Caki2 (cell line): ENCODE results near the gene STAT1. TPM values are rescaled to one million over a fixed set of nuclear protein-coding genes. Genes with fewer than 3 reads are reported as not detected.
A peak's percentile ranks its signal among the peaks of the same experiment; 100 is the strongest.

Source experiments
- DNase-seq: peaks from one replicate; pipeline ENCODE4 v3.0.0-alpha.2; 2015; ENCODE audit warnings: low read depth
- in situ Hi-C: cut with HindIII; loops from 2 replicates; pipeline ENCODE4 v1.10.0; 2016; ENCODE audit warnings: low sequenced_read_pairs, low pct_unique_long_range_greater_than_20kb, mixed read lengths
- total RNA-seq: library from RNA; depleted of rRNA; stranded (reverse); fragments of >200 nt; shearing (Covaris generic); gene quantifications from 2 replicates; pipeline ENCODE4 v1.2.3, GENCODE V29; 2014; ENCODE audit warnings: low replicate concordance; rRNA removed

STAT1 gene
- total RNA-seq = 365 and 377 TPM in 2 replicates

- DNase-seq = peak; percentile 94
- in situ Hi-C loops = no loop called here
Observed at GRCh38 chr2:191013932-191014652, at the start of gene STAT1. Gene STAT1, minus strand, starts transcription at chr2:191014171. Its CDS starts 4,168 bp downstream, at chr2:191010003.

DNA sequence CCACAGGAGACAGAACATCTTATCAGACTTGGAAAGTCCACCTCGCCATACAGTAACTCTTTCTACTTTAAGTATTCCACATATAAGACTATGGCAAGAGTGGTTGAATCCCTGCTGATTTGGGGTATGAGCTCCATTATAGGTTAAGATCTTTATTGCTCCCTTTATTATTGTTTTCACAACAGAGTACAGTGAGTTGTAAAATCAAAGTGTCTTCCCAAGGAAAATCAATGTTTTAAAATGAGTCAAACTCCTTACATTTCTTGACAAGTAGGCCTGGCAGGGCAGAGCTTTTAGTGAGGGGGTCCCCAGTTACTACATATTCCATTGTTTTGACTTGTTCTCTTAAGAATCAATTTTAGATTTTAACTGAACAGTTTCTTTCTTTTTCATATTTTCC is 49.6 kb upstream of the STAT1 start:
- in situ Hi-C loops = no loop called here
- DNase-seq = no peak

DNA sequence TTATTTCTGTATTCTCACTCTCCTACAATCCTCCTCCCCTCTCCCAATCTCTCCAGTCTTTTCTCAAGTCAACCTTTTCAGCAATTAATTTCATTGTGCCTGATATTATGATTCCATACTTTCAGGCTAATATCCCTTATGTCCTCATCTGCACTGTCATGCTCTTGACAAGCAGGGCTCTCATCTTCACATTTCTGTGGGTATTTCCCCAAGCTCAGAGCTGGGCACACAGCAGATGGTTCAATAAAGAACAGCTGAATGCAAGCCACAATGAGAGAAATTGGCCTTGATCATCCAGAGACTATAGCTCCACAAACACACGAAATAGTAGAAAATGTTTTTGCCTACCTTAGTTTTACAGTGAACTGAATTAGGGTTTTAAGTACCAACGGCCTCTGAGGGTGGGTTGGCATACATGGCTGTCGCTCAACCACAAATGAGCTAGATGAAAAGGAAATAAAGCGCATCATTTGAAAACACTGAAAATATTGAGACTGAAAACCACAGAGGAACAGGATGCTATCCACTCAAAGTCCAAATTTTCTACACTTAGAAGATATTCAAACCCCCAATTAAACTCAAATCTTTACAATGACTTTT is 47.5 kb upstream of the STAT1 start:
- in situ Hi-C loops = no loop called here
- DNase-seq = no peak

DNA sequence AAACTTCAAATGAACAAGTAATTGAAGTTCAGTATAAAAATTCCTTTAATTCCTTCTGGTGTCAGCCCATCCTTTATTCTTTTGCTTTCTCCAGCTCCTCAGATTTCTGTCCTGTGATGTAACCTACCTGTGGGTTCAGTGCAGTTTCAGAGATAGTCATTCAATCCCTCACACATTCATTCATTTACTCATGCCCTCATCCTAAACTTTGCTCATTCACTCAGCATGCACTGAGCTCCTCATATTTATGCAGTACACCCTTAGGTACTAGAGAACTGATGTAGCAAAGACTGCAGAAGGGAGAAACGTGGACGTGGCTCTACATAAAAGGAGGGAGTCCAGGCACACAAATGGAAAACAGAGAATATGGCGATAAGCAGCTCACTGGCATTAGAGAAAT is 45.3 kb upstream of the STAT1 start:
- in situ Hi-C loops = no loop called here
- no peak for DNase-seq

DNA sequence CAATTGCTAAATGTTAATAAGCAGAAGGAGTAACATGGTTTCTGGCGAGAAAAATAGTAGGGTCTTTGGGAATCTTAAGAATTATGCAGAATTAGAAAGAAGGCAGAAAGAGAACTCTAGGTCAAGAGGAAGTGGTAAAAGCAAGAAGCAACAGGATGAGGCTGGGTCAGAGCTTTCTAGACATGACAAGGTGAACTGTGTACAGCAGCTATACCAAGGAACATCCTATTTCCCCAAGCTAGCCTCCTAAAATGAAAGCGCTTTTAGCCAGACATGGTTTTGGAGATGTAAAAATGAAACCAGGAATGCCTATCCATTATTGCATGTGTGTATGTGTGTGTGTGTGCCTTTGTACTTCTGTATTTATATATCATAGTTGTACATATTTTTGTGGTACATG is 42.3 kb upstream of the STAT1 start:
- in situ Hi-C loops = no loop called here
- no peak for DNase-seq

GRCh38 chr2:191053256-191053655 is 39.3 kb upstream of the STAT1 start:
- DNase-seq = no peak
- in situ Hi-C loops = no loop called here

DNA sequence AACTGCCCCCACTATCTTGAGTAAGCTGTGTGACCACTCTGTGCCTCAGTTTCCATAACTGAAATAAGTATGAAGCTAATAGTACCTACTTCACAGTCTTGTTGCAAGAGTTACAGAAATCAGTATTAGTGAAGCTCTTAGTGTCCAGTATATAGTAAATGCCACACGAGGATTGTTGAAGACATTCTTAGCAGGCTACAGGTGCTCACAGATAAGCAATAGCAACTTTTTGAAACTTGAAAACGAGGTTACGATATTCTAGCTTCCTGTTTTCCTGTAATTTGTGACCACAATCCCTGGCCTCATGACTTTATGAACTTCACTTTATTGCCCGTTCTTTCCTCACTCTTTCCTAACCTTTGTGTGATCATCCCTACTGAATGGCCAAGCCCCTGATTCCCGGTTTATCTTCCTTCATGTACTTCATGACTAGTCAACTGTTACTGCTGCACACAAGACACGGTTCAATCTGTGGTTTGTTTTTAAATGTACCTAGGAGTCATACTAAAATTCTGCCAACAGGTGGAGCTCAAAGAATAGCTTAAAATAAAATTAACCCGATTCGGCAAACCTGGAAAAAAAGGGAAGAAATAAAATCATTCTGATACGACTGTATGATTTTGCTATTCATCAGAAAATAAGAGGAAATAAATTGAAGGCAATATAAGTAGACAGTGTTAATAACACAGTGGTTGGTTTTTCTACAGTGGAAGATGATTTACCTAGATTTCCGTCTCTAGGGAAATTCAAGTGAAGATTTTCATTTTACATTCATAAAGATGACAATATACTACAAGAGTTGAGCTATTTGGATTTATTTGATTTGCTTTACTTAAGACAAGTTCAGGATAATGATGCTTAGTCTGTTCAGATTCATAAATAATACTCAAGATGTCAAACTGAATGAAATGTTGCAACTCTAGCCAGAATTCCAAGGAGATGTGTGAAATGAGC is 38.1 kb upstream of the STAT1 start:
- in situ Hi-C loops = no loop called here
- DNase-seq = peak; percentile 83

- no peak for DNase-seq
- in situ Hi-C loops = no loop called here
Observed at GRCh38 chr2:191051177-191051576, 37.2 kb upstream of the STAT1 start.

DNA sequence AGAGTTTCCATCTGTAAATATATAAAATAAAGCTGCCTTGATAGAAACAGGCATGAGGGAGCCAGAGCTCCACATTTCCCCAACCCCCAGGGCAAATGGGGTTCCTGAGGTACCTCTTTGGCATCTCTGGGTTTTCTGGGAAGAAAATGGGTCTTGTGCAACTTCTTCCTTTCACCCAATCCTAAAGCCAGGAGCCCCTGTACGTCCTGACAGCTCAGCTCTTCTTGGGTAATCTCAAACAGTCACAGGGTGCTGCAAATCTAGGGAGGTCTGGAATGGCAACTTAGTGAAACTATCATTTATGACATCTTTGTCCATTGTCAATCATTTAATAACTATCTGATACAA is 36.6 kb upstream of the STAT1 start:
- in situ Hi-C loops = no loop called here
- no peak for DNase-seq

GRCh38 chr2:191049728-191050639 is 36.0 kb upstream of the STAT1 start:
- DNase-seq = peak; percentile 97
- in situ Hi-C loops = loop anchor here (25.0 kb wide), 1 partner anchor 112 kb away; the partner anchor contains the start of gene STAT4

GRCh38 chr2:191048073-191048472 is 34.1 kb upstream of the STAT1 start:
- in situ Hi-C loops = loop anchor here (25.0 kb wide), 1 partner anchor 114 kb away; the partner anchor contains the start of gene STAT4
- peak; percentile 46 for DNase-seq

GRCh38 chr2:191045141-191045540 is 31.2 kb upstream of the STAT1 start:
- no peak for DNase-seq
- in situ Hi-C loops = loop anchor here (25.0 kb wide), 1 partner anchor 117 kb away; the partner anchor contains the start of gene STAT4

DNA sequence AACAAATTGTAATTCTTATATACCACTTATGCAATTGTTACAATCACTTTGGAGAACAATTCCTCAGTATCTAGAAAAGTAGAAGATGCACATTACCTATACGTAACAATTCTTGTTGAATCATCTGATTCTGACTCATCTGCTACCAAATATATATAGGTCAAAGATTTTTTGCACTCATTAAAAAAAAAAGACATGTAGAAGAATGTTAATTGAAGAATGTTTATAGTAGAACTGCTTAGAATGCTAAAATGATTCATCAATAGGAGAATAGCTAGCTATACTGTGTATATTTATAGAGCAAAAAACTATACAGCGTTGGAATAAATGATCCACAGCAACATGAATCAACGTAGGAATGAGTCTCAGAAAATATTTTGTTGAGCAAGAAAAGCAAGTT is 29.5 kb upstream of the STAT1 start:
- in situ Hi-C loops = loop anchor here (25.0 kb wide), 1 partner anchor 119 kb away; the partner anchor contains the start of gene STAT4

DNA sequence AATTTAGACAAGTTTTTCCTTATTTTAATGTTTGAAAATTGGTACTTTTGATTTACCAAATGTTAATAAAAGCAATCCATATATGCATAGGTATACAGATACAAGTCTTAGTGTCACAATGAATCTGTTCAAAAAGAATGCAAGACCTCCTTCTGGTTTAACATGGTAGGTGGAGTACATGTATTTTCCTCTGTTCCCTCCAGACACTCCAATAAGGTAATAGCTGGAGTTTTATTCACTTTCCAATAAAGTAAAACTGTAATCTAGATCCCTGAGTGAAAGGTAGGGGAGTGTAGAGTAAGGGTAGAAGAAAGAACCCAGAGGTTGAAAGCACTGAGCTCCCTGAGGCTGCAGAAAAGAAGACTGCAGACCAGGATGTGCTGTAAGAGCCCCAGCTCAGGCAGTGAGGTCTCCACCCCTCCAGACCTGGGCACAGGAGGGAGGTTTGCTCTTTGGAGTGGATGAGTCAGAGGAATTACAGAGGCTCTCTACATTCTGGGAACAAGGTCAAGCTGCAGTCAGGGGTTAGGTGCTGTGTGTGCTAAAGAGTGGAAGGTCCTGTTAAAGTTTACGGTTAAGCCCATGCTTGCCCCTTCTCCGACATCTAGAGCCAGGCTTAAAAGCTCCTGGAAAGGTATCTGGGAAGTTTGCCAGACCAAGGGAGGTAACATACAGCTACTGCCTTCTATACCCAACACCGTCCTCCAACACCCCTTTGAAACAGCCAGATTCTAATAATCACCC is 27.6 kb upstream of the STAT1 start:
- in situ Hi-C loops = loop anchor here (25.0 kb wide), 1 partner anchor 121 kb away; the partner anchor contains the start of gene STAT4

More for the DNA sequence above, 29.5 kb upstream of the STAT1 start:
- no peak for DNase-seq

DNA sequence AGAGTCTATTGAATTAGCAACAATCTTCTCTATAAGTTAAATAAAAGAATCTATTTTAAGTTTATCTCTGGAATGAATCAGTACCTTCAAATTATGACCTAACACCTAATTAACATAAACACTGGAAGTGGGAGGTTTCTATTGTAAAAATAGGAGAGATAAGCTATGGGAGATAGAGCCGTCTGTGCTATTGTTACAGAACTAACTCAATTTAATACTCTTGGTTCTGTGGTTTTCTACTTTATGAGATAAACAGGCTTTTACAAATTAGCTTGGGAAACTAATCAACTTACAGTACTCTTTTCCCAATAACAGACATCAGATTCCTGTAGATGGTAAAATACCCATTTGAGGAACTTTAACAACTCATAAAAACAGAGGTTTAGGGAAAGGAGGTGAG is 25.6 kb upstream of the STAT1 start:
- no peak for DNase-seq
- in situ Hi-C loops = loop anchor here (25.0 kb wide), 1 partner anchor 123 kb away; the partner anchor contains the start of gene STAT4

More for the DNA sequence above, 27.6 kb upstream of the STAT1 start:
- DNase-seq = peak; percentile 94

DNA sequence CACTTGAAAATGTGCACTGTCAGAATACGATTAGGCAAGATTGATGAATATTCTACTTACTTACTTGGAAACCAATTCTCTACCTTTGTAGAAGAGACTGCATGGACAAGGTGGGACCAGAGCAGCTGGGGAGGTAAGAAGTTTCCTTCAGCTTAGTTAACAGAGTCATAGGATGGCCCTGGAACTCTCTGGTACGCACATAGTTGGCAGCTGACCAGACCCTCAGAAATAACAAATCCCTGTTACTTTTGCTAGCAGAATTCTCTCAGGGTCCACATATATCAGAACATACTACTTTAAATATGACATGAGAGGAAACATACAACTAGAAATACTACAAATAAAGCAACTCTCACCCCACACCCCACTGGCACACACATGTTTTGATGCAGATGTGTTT is 24.8 kb upstream of the STAT1 start:
- no peak for DNase-seq
- in situ Hi-C loops = loop anchor here (25.0 kb wide), 1 partner anchor 124 kb away; the partner anchor contains the start of gene STAT4

- in situ Hi-C loops = loop anchor here (25.0 kb wide), 1 partner anchor 124 kb away; the partner anchor contains the start of gene STAT4
- no peak for DNase-seq
Observed at GRCh38 chr2:191038241-191038725, 24.3 kb upstream of the STAT1 start.
